H1 (cell line): ENCODE results near the gene PROZ. TPM values are rescaled to one million over a fixed set of nuclear protein-coding genes. Genes with fewer than 3 reads are reported as not detected.

Experiments used
- CTCF ChIA-PET: fragments of 300-600 bp; sonication (Branson Sonifier 250); formaldehyde crosslinking; loops from one replicate; lab custom pipeline; 2021; ENCODE audit not compliant: partially characterized antibody; lab: Charles Lee
- POLR2A ChIA-PET: fragments of 300-600 bp; sonication (Branson Sonifier 250); formaldehyde crosslinking; loops from one replicate; lab custom pipeline; 2021; ENCODE audit warnings: inconsistent platforms; ENCODE audit not compliant: partially characterized antibody; lab: Charles Lee
- DNase-seq, 2 experiments: peaks; one replicate each; pipeline versions ENCODE4 v3.0.0 to v3.0.0-alpha.2; 2010 to 2022; ENCODE audit warnings: low spot score in 2 of 2, low read depth in 1 of 2, mixed read lengths in 1 of 2
- FAIRE-seq: peaks from 2 replicates; lab custom pipeline; 2011; peaks lifted over from hg19 to GRCh38; lab: Jason Lieb, UNC
- H2AFZ ChIP-seq: 2 replicates; pipeline ENCODE4 v1.8.1; 2012; ENCODE audit warnings: low read length, inconsistent platforms
- H2AK5ac ChIP-seq: 2 replicates; pipeline ENCODE4 v1.6.1; 2013; ENCODE audit warnings: low read depth, low read length
- H2BK120ac ChIP-seq: replicated peaks from 2 replicates; pipeline ENCODE3; 2013; ENCODE audit warnings: low read depth, low read length, inconsistent platforms
- H2BK12ac ChIP-seq: 2 replicates; pipeline ENCODE4 v1.6.1; 2013; ENCODE audit warnings: low read depth, low read length
- H2BK15ac ChIP-seq: 2 replicates; pipeline ENCODE4 v1.6.1; 2013; ENCODE audit warnings: low read length
- H2BK20ac ChIP-seq: 2 replicates; pipeline ENCODE4 v1.6.1; 2013; ENCODE audit warnings: low read length
- H2BK5ac ChIP-seq: 2 replicates; pipeline ENCODE4 v1.6.1; 2013; ENCODE audit warnings: low read depth, low read length
- H3K14ac ChIP-seq: 2 replicates; pipeline ENCODE4 v1.6.1; 2013; ENCODE audit warnings: inconsistent platforms; ENCODE audit not compliant: insufficient read length
- H3K18ac ChIP-seq: 2 replicates; pipeline ENCODE4 v1.6.1; 2013; ENCODE audit warnings: low read length; ENCODE audit errors: extremely low read depth
- H3K23ac ChIP-seq: 2 replicates; pipeline ENCODE4 v1.6.1; 2013; ENCODE audit warnings: inconsistent platforms; ENCODE audit not compliant: insufficient read length
- H3K23me2 ChIP-seq: 2 replicates; pipeline ENCODE4 v1.6.1; 2013; ENCODE audit warnings: low read depth, low read length
- H3K27ac ChIP-seq: 2 replicates; pipeline ENCODE4 v1.6.1; 2011; ENCODE audit warnings: low read depth, low read length, inconsistent platforms
- H3K27me3 ChIP-seq, 4 experiments: replicated peaks in 1 of 4; 1 replicate in 1 of 4; 2 replicates in 3 of 4; pipeline versions ENCODE4 v1.6.1 to v1.8.1; 2011 to 2013; ENCODE audit warnings: low read length in 3 of 4, mild to moderate bottlenecking in 3 of 4, inconsistent platforms in 2 of 4, mixed read lengths in 2 of 4, moderate library complexity in 1 of 4; ENCODE audit not compliant: control insufficient read depth in 3 of 4, insufficient read depth in 3 of 4; ENCODE audit errors: extremely low read depth in 1 of 4
- H3K36me3 ChIP-seq, 4 experiments: 2 replicates each; pipeline versions ENCODE4 v1.6.1 to v1.8.1; 2011 to 2013; ENCODE audit warnings: mild to moderate bottlenecking in 4 of 4, low read length in 3 of 4, moderate library complexity in 2 of 4, control low read depth in 1 of 4, inconsistent platforms in 1 of 4; ENCODE audit not compliant: insufficient read depth in 4 of 4, control insufficient read depth in 2 of 4
- H3K4ac ChIP-seq: replicated peaks from 2 replicates; pipeline ENCODE3; 2013; ENCODE audit warnings: low read length, low read depth, mixed read lengths, inconsistent platforms; ENCODE audit not compliant: insufficient read length
- H3K4me1 ChIP-seq, 4 experiments: replicated peaks in 1 of 4; 1 replicate in 1 of 4; 2 replicates in 3 of 4; pipeline versions ENCODE4 v1.6.1 to v1.8.1; 2011 to 2013; ENCODE audit warnings: low read length in 3 of 4, inconsistent platforms in 2 of 4, mixed read lengths in 1 of 4; ENCODE audit not compliant: insufficient read depth in 4 of 4, control insufficient read depth in 3 of 4
- H3K4me2 ChIP-seq, 2 experiments: 2 replicates each; pipeline versions ENCODE4 v1.6.1 to v1.8.1; 2011 to 2013; ENCODE audit warnings: low read depth in 2 of 2, low read length in 2 of 2, control low read depth in 1 of 2, inconsistent platforms in 1 of 2, mild to moderate bottlenecking in 1 of 2; ENCODE audit not compliant: insufficient read depth in 1 of 2
- H3K4me3 ChIP-seq, 4 experiments: fragments of 200-600, 300-600 bp in 1 of 4; sonication (generic), shearing (Covaris generic), sonication (Bioruptor Twin) in 1 of 4; 2 replicates each; pipeline versions ENCODE4 v1.5.1 to v1.8.1; 2011 to 2016; ENCODE audit warnings: low read length in 4 of 4, low read depth in 3 of 4, control low read depth in 2 of 4, inconsistent platforms in 2 of 4, mild to moderate bottlenecking in 2 of 4, mixed read lengths in 1 of 4, moderate library complexity in 1 of 4; ENCODE audit not compliant: insufficient read depth in 2 of 4; ENCODE audit errors: extremely low read depth in 1 of 4
- H3K56ac ChIP-seq: replicated peaks from 2 replicates; pipeline ENCODE3; 2013; ENCODE audit warnings: low read depth, mild to moderate bottlenecking, mixed read lengths, low read length, inconsistent platforms; ENCODE audit not compliant: insufficient read length
- H3K79me1 ChIP-seq: 2 replicates; pipeline ENCODE4 v1.6.1; 2013; ENCODE audit warnings: low read depth, low read length, control low read depth
- H3K79me2 ChIP-seq, 2 experiments: 2 replicates each; pipeline versions ENCODE4 v1.6.1 to v1.8.1; 2012 to 2013; ENCODE audit warnings: low read length in 2 of 2, mild to moderate bottlenecking in 2 of 2, inconsistent platforms in 1 of 2; ENCODE audit not compliant: insufficient read depth in 2 of 2, control insufficient read depth in 1 of 2
- H3K9ac ChIP-seq, 4 experiments: replicated peaks in 1 of 4; 1 replicate in 1 of 4; 2 replicates in 3 of 4; pipeline versions ENCODE4 v1.6.1 to v1.8.1; 2011 to 2013; ENCODE audit warnings: low read depth in 3 of 4, low read length in 3 of 4, control low read depth in 2 of 4, mild to moderate bottlenecking in 2 of 4, moderate library complexity in 2 of 4, inconsistent platforms in 1 of 4; ENCODE audit errors: extremely low read depth in 1 of 4
- H3K9me3 ChIP-seq, 2 experiments: 2 replicates each; pipeline versions ENCODE4 v1.6.1 to v1.8.1; 2012 to 2013; ENCODE audit warnings: mild to moderate bottlenecking in 2 of 2, moderate library complexity in 2 of 2, control low read depth in 1 of 2, inconsistent platforms in 1 of 2, low read depth in 1 of 2, low read length in 1 of 2, mixed read lengths in 1 of 2; ENCODE audit not compliant: insufficient read depth in 2 of 2
- H4K20me1 ChIP-seq, 2 experiments: replicated peaks in 1 of 2; 2 replicates each; pipeline versions ENCODE3 to v1.8.1; 2011 to 2013; ENCODE audit warnings: inconsistent platforms in 2 of 2, low read length in 2 of 2, mild to moderate bottlenecking in 1 of 2; ENCODE audit not compliant: insufficient read depth in 2 of 2, control insufficient read depth in 1 of 2
- H4K5ac ChIP-seq: 2 replicates; pipeline ENCODE4 v1.6.1; 2013; ENCODE audit warnings: low read length, low read depth, mixed read lengths, inconsistent platforms; ENCODE audit not compliant: insufficient read length
- H4K8ac ChIP-seq: 2 replicates; pipeline ENCODE4 v1.8.0; 2013; ENCODE audit warnings: mild to moderate bottlenecking, moderate library complexity, low read length, inconsistent platforms; ENCODE audit not compliant: insufficient read depth; ENCODE audit errors: extremely low read depth
- H4K91ac ChIP-seq: replicated peaks from 2 replicates; pipeline ENCODE3; 2013; ENCODE audit warnings: low read length, mixed read lengths, inconsistent platforms; ENCODE audit not compliant: insufficient read length
- ASH2L ChIP-seq: fragments of 200-600, 300-600 bp; sonication (generic); IDR thresholded peaks from one replicate; pipeline ENCODE4 v1.7.1; 2017; ENCODE audit warnings: low read length
- ATF2 ChIP-seq: IDR thresholded peaks from 2 replicates; pipeline ENCODE4 v1.6.1; 2012; ENCODE audit warnings: low read length, inconsistent platforms
- BCL11A ChIP-seq, 2 experiments: IDR thresholded peaks; one replicate each; pipeline ENCODE4 v1.6.1; 2011; ENCODE audit warnings: low read depth in 2 of 2, low read length in 2 of 2, mild to moderate bottlenecking in 2 of 2
- EGR1 ChIP-seq: IDR thresholded peaks from 2 replicates; pipeline ENCODE4 v1.6.1; 2011; ENCODE audit warnings: low read depth, low read length, borderline replicate concordance
- GABPA ChIP-seq: IDR thresholded peaks from 2 replicates; pipeline ENCODE4 v1.6.1; 2011; ENCODE audit warnings: mild to moderate bottlenecking, low read length, moderate library complexity, borderline replicate concordance; ENCODE audit not compliant: insufficient read depth
- GTF2F1 ChIP-seq: IDR thresholded peaks from 2 replicates; pipeline ENCODE4 v1.6.1; 2012; ENCODE audit warnings: low read depth, low read length, improper control_type of control experiment, borderline replicate concordance
- JUND ChIP-seq: IDR thresholded peaks from 2 replicates; pipeline ENCODE4 v1.6.1; 2011; ENCODE audit warnings: mild to moderate bottlenecking, improper control_type of control experiment, low read length
- KDM1A ChIP-seq: fragments of 200-600, 300-600 bp; sonication (generic); IDR thresholded peaks from 2 replicates; pipeline ENCODE4 v1.7.1; 2016; ENCODE audit warnings: mild to moderate bottlenecking, low read length, borderline replicate concordance
- KDM5A ChIP-seq: fragments of 200-600 bp; IDR thresholded peaks from 2 replicates; pipeline ENCODE4 v1.7.1; 2012; ENCODE audit warnings: mild to moderate bottlenecking, low read length, inconsistent platforms, mixed read lengths
- POLR2AphosphoS5 ChIP-seq: IDR thresholded peaks from 2 replicates; pipeline ENCODE4 v1.6.1; 2011; ENCODE audit warnings: low read depth, low read length
- SP1 ChIP-seq: IDR thresholded peaks from 2 replicates; pipeline ENCODE4 v1.6.1; 2011; ENCODE audit warnings: low read depth, low read length
- SUZ12 ChIP-seq: fragments of 200-600 bp; sonication (generic); IDR thresholded peaks from 2 replicates; pipeline ENCODE4 v1.6.1; 2012; ENCODE audit warnings: mild to moderate bottlenecking, inconsistent platforms, low read length, moderate library complexity, mixed read lengths
- TBP ChIP-seq: IDR thresholded peaks from 2 replicates; pipeline ENCODE4 v1.6.1; 2011; ENCODE audit warnings: low read depth, low read length, improper control_type of control experiment
- TCF12 ChIP-seq: IDR thresholded peaks from 2 replicates; pipeline ENCODE4 v1.6.1; 2011; ENCODE audit warnings: low read depth, mild to moderate bottlenecking, low read length
- WGBS, 2 experiments: shearing (Covaris generic) in 1 of 2; methylation state at CpG; one replicate each; pipeline versions ENCODE4 v1.1.6 to v1.1.7; 2013 to 2015; ENCODE audit warnings: low lambda C conversion rate in 2 of 2, mixed read lengths in 2 of 2, inconsistent platforms in 1 of 2, low coverage in 1 of 2, missing lambda C conversion rate in 1 of 2; ENCODE audit not compliant: insufficient replicate concordance in 2 of 2, insufficient coverage in 1 of 2, insufficient read length in 1 of 2; ENCODE audit errors: extremely low coverage in 1 of 2, missing lambda C conversion rate in 1 of 2; 5-methylcytosine and 5-hydroxymethylcytosine counted together
- polyA plus RNA-seq, 7 experiments: library from polyadenylated mRNA; depleted of rRNA in 3 of 7; stranded (reverse) in 5 of 7; unstranded in 2 of 7; fragments of >200 nt in 5 of 7; fragments of 200-250 nt in 2 of 7; gene quantifications; 1 replicate in 5 of 7; 2 replicates in 1 of 7; 4 replicates in 1 of 7; pipeline versions ENCODE4 v1.2.1 to v1.2.3, GENCODE V29; 2011 to 2013; ENCODE audit warnings: missing spikeins in 2 of 7, mixed read lengths in 2 of 7
- total RNA-seq: library from RNA; stranded (reverse); fragmentation: NEBNext Ultra II Directional; extraction: Animal tissue kit (Norgen Biotek cat#: 25700); gene quantifications from 2 replicates; pipeline ENCODE4 v1.2.1, GENCODE V29; 2021

PROZ gene
- total and polyA plus RNA-seq, 2 of the 8 experiments (the other 6 are each of a cell fraction or from before 2014, with no cell fraction given): not detected

- ChIA-PET CTCF (interaction anchor here (1.8 to 1.9 kb wide), 2 partner anchors 12 to 103 kb away, joined by 5 to 7 read pairs; no protein-coding TSS in a partner anchor), POLR2A (interaction anchor here (0.7 to 1.5 kb wide), 3 partner anchors 10 to 16 kb away, joined by 3 to 8 read pairs (median 5); partner anchors contain the start of genes CUL4A and PCID2)
- no peak for DNase-seq
- H3K14ac ChIP-seq: no peak overlapping the region
- H2BK15ac ChIP-seq: no peak overlapping the region
- H3K4me3 ChIP-seq: no peak overlapping the region
- H4K91ac ChIP-seq: no peak overlapping the region
- H3K23ac ChIP-seq: no peak overlapping the region
- peaks cover 3% of the 10 kb centered on the region; the same call in 1 of the 2 replicates for H3K79me1 ChIP-seq
- no peak overlapping the region for H4K8ac ChIP-seq
- H3K56ac ChIP-seq: no peak overlapping the region
- no peak overlapping the region for H3K4ac ChIP-seq
- no peaks in the 10 kb centered on the region for H3K27me3 ChIP-seq
- no peak overlapping the region for H3K18ac ChIP-seq
- 93% methylated on average over 2 of the region's 2 CpGs; no CpG with 5 or more reads in 1 of the 2 experiments for WGBS, 2 experiments
- no peak overlapping the region for H2BK20ac ChIP-seq
- no peak overlapping the region for H2AK5ac ChIP-seq
- H4K20me1 ChIP-seq: peaks cover 0 to 11% of the 10 kb centered on the region in 2 experiments
- H2BK120ac ChIP-seq: no peak overlapping the region
- no peaks in the 10 kb centered on the region for H3K4me1 ChIP-seq
- no peak overlapping the region for H2BK5ac ChIP-seq
- no peaks in the 10 kb centered on the region for H3K23me2 ChIP-seq
- no peak overlapping the region for H3K4me2 ChIP-seq
- no peak overlapping the region for H3K27ac ChIP-seq
- no peak overlapping the region for H4K5ac ChIP-seq
- no peak overlapping the region for H2AFZ ChIP-seq
- no peak for FAIRE-seq
- no peak overlapping the region for H2BK12ac ChIP-seq
- no peaks in the 10 kb centered on the region for H3K79me2 ChIP-seq
- H3K9me3 ChIP-seq: no peaks in the 10 kb centered on the region
- H3K36me3 ChIP-seq: peaks cover 37 to 85% (median 69%) of the 10 kb centered on the region in 4 experiments
- no peak overlapping the region for H3K9ac ChIP-seq
- TF ChIP-seq EGR1 (no peak), TBP (no peak), SP1 (no peak), ATF2 (no peak), SUZ12 (no peak), TCF12 (no peak), GABPA (no peak), KDM1A (no peak), POLR2AphosphoS5 (no peak), JUND (no peak), ASH2L (no peak), BCL11A (IDR thresholded peaks at IDR 0.05; ENCODE audit: low read depth in 2 of 2, low read length in 2 of 2) (no peak), GTF2F1 (no peak), KDM5A (no peak)
These were observed 34.5 kb downstream of the PROZ start for GRCh38 chr13:113192902-113193301.
